NCI-H2029 (cell line): Measurements from ENCODE around the gene ADARB2.
"Not testable (repeated sequence)": the region's sequence is repeated elsewhere in the genome, so short reads cannot be mapped to it uniquely, and the experiment has no call there.

ENCODE experiments used
- DNase-seq: peaks from one replicate; lab custom pipeline; 2025; lab: John Stamatoyannopoulos, UW

ADARB2 gene

GRCh38 chr10:1464881-1465417 lies 272.4 kb downstream of the ADARB2 start:
- DNase-seq = peak; percentile 44

GRCh38 chr10:1463971-1464370 lies 273.4 kb downstream of the ADARB2 start:
- not testable (repeated sequence) for DNase-seq

GRCh38 chr10:1462994-1463633 lies 274.2 kb downstream of the ADARB2 start:
- no peak for DNase-seq

DNA sequence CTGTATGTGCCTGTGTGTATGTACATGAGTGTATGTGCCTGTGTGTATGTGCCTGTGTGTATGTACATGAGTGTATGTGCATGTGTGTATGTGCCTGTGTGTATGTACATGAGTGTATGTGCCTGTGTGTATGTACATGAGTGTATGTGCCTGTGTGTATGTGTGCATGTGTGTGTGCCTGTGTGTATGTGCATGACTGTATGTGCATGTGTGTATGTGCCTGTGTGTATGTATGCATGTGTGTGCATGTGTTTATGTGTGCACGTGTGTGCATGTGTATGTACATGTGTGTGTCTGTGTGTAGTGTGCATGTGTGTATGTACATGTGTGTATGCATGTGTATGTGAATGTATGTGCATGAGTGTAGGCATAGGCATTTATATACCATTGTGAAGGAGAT lies 274.8 kb downstream of the ADARB2 start:
- DNase-seq = no peak

DNA sequence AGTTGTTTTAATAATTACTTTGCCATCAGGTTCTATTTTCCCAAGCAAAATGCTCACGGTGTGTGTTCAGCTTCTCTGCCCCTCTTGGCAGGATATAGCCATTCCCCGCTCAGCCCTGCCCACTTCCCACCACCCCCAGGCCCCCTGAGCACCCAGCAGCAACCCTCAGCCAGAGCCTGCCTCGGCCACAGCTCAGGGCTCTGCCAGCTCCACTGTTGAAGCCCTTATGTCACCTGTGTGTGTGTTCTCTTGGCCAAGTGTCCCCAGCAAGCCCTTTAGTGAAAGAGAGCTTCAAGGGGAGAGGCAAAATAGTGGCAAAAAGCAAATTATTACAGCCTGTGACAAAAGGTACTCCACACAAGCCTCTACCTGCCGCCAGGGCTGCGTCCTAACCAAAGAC lies 275.3 kb downstream of the ADARB2 start:
- no peak for DNase-seq

- DNase-seq = peak; percentile 51
Measured at GRCh38 chr10:1461016-1461415, 276.3 kb downstream of the ADARB2 start.

DNA sequence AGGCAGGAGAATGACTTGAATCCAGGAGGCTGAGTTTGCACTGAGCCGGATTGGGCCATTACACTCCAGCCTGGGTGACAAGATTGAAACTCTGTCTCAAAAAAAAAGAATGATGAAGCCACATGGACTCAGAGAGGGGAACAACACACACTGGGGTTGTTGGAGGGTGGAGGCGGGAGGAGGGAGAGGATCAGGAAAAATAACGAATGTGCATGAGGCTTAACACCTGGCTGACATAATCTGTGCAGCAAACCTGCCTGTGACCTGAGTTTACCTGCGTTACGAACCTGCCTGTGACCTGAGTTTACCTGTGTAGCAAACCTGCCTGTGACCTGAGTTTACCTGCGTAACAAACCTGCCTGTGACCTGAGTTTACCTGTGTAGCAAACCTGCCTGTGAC lies 277.7 kb downstream of the ADARB2 start:
- DNase-seq = peak; percentile 67

- peak; percentile 71 for DNase-seq
Measured at GRCh38 chr10:1454951-1455350, 282.4 kb downstream of the ADARB2 start.

- peak; percentile 27 for DNase-seq
Measured at GRCh38 chr10:1454428-1454827, 282.9 kb downstream of the ADARB2 start.

GRCh38 chr10:1452777-1453176 lies 284.5 kb downstream of the ADARB2 start:
- no peak for DNase-seq

DNA sequence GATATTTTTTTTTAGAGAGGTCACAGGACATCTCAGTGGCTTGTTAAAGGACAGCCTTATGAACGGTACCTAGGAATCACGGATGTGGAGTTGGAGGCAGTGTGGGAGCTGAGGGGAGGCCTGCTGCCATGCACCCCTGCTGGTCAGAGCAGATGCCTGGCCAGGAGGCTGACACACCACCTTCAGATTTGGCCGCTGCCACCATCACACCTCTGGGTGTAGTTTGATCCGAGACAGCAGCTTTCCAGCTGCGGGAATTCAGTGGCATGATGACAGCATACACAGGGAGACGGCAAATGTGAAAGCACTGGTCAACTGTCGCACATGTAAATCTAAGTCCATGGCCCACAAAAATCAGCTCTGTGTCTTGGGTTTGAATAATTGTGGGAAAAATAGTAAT lies 285.4 kb downstream of the ADARB2 start:
- no peak for DNase-seq

- DNase-seq = no peak
Measured at GRCh38 chr10:1451362-1451888, 285.9 kb downstream of the ADARB2 start.

- no peak for DNase-seq
Measured at GRCh38 chr10:1449572-1450205, 287.6 kb downstream of the ADARB2 start.

DNA sequence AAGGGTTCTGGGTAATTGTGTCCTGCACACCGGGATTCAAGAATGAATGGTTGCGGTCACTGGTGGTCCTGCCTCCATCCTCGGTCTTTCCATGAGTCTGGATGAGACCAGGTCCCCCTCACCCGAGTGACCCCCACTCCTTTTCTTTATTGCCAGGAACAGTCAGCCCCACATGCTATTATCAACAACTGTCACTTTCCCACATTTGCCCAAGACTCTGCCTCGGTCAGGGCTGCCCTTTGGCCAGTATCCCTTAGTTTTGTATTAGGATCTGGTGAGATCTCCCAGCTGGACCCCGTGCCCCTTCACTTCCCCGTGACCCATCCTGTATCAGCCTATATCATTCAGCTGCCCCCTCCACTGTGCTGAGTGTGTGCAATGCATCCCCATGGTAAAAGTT lies 288.3 kb downstream of the ADARB2 start:
- no peak for DNase-seq

DNA sequence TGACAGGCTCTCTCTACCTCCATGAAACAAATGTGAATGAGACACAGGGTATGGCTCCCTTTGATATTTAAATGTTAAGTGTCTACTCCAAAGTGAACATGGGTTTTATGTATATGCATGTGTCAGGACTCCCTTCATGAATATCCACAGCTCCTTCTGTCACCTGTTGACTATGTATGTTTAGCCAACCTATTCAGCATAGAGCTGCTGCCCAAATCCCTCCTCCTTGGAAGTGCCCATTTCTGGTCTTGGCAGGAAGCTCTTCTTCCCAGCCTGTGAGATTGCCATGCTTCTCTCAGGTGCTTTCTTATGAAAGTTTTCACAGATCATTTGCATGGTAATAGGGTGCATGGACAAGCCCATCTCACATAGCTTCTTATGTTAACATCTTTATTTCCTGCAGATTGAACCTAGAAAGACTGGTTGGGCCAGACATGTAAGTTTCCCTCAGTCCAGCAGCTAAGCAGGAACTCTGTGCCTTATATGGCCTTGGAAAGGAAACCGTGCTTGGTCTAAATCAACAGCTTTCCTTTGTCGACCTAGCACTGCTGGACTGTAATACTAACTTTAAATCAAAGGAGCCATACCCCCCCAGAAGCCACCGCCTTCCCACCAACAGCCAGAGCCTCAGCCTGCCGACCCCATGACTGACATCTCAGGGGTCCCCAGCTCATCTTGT lies 288.9 kb downstream of the ADARB2 start:
- no peak for DNase-seq

DNA sequence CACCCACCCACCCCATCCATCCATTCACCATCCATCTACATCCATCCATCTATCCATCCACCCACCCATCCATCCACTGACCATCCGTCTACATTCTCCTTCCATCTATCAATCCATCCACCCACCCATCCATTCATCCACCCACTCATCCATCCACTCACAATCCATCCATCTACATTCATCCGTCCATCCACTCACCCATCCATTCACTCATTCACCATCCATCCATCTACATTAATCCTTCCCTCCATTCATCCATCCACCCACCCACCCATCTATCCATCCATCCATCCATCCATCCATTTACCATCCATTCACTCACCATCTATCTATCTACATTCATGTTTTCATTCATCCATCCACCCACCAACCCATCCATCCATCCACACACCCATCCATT lies 292.5 kb downstream of the ADARB2 start:
- no peak for DNase-seq

GRCh38 chr10:1440897-1441296 lies 296.4 kb downstream of the ADARB2 start:
- no peak for DNase-seq

- no peak for DNase-seq
Measured at GRCh38 chr10:1434912-1435692, 302.2 kb downstream of the ADARB2 start.

DNA sequence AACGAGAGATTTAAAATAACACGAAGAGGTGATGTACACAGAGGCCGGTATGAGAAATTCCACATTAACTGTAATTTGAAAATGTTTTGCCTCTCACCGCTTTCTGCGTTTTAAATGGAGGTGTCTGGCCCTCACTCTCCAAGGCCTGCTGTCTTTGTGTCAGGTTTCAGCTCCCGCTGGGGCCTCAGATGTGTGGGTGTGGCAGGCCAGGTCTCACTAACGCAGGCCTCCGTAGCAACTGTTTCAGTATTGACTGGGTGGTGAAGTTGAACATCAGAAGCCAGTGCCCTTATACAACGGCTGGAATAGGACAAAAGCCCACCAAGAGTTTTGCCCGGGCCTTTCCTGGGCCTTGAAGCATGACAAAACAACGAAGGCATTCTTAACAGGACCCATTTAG lies 303.1 kb downstream of the ADARB2 start:
- no peak for DNase-seq

- peak; percentile 41 for DNase-seq
Measured at GRCh38 chr10:1432161-1432560, 305.2 kb downstream of the ADARB2 start.

DNA sequence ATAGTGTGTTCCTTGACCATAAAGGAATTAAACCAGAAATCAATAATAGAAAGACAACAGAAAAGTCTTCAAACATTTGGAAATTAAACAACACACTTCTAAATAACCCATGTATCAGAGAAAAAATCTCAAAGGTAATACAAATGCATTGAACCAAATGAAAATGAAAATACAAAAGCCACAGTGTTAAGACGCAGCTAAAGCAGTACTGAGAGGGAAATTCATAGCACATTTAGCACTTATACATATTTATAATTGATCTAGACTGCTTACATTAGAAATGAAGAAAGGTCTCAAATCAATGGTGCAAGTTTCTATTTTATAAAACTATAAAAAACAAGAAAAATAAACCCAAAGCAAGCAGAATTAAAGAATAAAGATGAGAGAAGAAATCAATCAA lies 306.1 kb downstream of the ADARB2 start:
- DNase-seq = no peak
